ENCODE results near the gene DNAL4. TPM values are rescaled to one million over a fixed set of nuclear protein-coding genes. Genes with fewer than 3 reads are reported as not detected.

Gene DNAL4
- total and polyA plus RNA-seq, 2 donors (not counting 3 experiments of a cell fraction or from before 2014, with no cell fraction given) = 12.9 to 22.7 TPM

DNA sequence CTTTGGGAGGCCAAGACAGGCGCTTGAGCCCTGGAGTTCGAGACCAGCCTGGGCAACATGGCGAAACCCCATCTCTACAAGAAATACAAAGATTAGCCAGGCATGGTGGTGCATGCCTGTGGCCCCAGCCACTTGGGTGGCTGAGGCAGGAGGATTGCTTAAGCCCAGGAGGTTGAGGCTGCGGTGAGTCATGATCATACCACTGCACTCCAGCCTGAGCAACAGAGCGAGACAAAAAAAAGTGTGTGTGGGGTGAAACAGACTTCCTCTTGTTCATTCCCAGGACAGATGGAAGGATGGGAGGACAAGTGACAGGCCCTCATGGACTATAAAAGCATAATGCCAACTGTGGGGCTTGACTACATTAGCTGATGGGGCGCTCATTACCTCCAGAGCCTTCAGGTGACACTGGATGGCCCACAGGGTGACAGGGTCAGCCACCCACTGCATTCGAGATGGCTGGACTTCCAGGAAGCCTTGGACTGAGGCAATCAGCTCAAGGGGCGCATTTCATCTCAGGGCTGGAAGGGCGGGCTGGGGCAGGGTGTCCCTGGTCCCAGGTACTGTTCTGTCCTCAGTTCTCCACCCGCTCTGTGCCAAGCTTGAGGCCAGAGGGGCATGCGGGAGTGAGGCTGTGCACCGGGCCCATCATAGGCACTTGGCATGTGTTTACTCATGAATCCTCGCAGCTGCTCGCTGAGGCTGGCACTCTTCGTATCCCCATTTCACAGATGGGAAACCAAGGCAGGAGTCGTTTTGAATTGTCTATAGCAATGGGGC, 37.4 kb upstream of the DNAL4 start:
- no peak overlapping the region for H3K4me3 ChIP-seq (replicated peaks in 1 of 3; ENCODE audit: insufficient read depth in 1 of 3, low read depth in 1 of 3, low read length in 3 of 3)
- intact Hi-C loops (cut with micrococcal nuclease) (no loop called here), dilution Hi-C loops (cut with MboI; ENCODE audit: extremely low pct_ligation_motif_present, low sequenced_read_pairs) (no loop called here)
- H3K4me2 ChIP-seq (ENCODE audit: insufficient read depth, low read length) = no peak overlapping the region
- H3K9me3 ChIP-seq (replicated peaks; ENCODE audit: control insufficient read depth, insufficient read depth, low read length) = no peaks in the 10 kb centered on the region
- no peak overlapping the region for H3K27ac ChIP-seq (ENCODE audit: insufficient read depth, low read depth, low read length)
- no peaks in the 10 kb centered on the region for H3K4me1 ChIP-seq (ENCODE audit: control insufficient read depth, extremely low read depth, insufficient read depth, low read length)
- ChIA-PET CTCF (interaction anchor here (1.4 kb wide), 1 partner anchor 63 kb away, joined by 5 read pairs; no protein-coding TSS in a partner anchor), POLR2A (no interaction called here)
- no peaks in the 10 kb centered on the region for H3K79me2 ChIP-seq (ENCODE audit: control insufficient read depth, insufficient read depth, low read length)
- TF ChIP-seq JUN (IDR thresholded peaks at IDR 0.05; ENCODE audit: borderline replicate concordance, insufficient read depth, insufficient read length, low read depth) (no peak), POLR2AphosphoS5 (IDR thresholded peaks at IDR 0.05; ENCODE audit: insufficient read depth, low read depth, low read length) (no peak), FOS (IDR thresholded peaks at IDR 0.05; ENCODE audit: borderline replicate concordance, insufficient read depth, low read length) (no peak), EZH2 (IDR thresholded peaks at IDR 0.05; ENCODE audit: borderline replicate concordance, low read depth, low read length, severe bottlenecking) (no peak), POLR2A (IDR thresholded peaks at IDR 0.05; ENCODE audit: low read depth, low read length) (no peak), GATA2 (IDR thresholded peaks at IDR 0.05; ENCODE audit: insufficient read depth, insufficient read length, low read depth, low read length) (no peak)
- TF ChIP-seq, protein P1, sequence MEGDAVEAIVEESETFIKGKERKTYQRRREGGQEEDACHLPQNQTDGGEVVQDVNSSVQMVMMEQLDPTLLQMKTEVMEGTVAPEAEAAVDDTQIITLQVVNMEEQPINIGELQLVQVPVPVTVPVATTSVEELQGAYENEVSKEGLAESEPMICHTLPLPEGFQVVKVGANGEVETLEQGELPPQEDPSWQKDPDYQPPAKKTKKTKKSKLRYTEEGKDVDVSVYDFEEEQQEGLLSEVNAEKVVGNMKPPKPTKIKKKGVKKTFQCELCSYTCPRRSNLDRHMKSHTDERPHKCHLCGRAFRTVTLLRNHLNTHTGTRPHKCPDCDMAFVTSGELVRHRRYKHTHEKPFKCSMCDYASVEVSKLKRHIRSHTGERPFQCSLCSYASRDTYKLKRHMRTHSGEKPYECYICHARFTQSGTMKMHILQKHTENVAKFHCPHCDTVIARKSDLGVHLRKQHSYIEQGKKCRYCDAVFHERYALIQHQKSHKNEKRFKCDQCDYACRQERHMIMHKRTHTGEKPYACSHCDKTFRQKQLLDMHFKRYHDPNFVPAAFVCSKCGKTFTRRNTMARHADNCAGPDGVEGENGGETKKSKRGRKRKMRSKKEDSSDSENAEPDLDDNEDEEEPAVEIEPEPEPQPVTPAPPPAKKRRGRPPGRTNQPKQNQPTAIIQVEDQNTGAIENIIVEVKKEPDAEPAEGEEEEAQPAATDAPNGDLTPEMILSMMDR (IDR thresholded peaks at IDR 0.05; ENCODE audit: extremely low read depth in 1 of 2, insufficient read depth in 1 of 2, low read depth in 1 of 2, low read length in 2 of 2) = no peak
- H3K9me1 ChIP-seq (replicated peaks; ENCODE audit: control insufficient read depth, extremely low read depth, insufficient read depth, low read length) = no peaks in the 10 kb centered on the region
- H4K20me1 ChIP-seq (replicated peaks; ENCODE audit: control insufficient read depth, extremely low read depth, insufficient read depth, low read length) = no peaks in the 10 kb centered on the region
- no peak for FAIRE-seq
- no peaks in the 10 kb centered on the region for H3K27me3 ChIP-seq (ENCODE audit: control insufficient read depth in 2 of 2, insufficient read depth in 2 of 2, low read length in 2 of 2)
- no peak overlapping the region for H3K9ac ChIP-seq (replicated peaks; ENCODE audit: extremely low read depth, insufficient read depth, low read length)
- no peak overlapping the region for H2AFZ ChIP-seq (ENCODE audit: low read depth, low read length)
- no peaks in the 10 kb centered on the region for H3K36me3 ChIP-seq (ENCODE audit: control insufficient read depth in 2 of 2, extremely low read depth in 1 of 2, insufficient read depth in 2 of 2, low read length in 2 of 2)
- no peak for DNase-seq (ENCODE audit: low read depth, low spot score)
- no TSS peak for BruUV-seq (replicated peaks)
